Esophagus muscularis mucosa (tissue), 4 donors: ENCODE data around the gene BEST2. TPM values are rescaled to one million over a fixed set of nuclear protein-coding genes. Genes with fewer than 3 reads are reported as not detected.
A peak's percentile ranks its signal among the peaks of the same experiment; 100 is the strongest.

Experiments used
- DNase-seq: peaks from one replicate; pipeline ENCODE4 v3.0.0-alpha.2; 2017; ENCODE audit errors: extremely low spot score
- H3K27ac ChIP-seq, 4 donors: fragments of 200-600 bp; sonication (generic); replicated peaks in 1 of 4; 1 replicate in 3 of 4; 2 replicates in 1 of 4; pipeline ENCODE4 v1.5.1; 2016 to 2019; ENCODE audit warnings: mild to moderate bottlenecking in 1 of 4
- H3K27me3 ChIP-seq, 4 donors: fragments of 200-600 bp; sonication (generic); one replicate each; pipeline versions ENCODE4 v1.5.1 to v1.6.0; 2016 to 2019
- H3K36me3 ChIP-seq, 4 donors: fragments of 200-600 bp; sonication (generic); one replicate each; pipeline ENCODE4 v1.5.1; 2016 to 2019
- H3K4me1 ChIP-seq, 4 donors: fragments of 200-600 bp; sonication (generic); one replicate each; pipeline ENCODE4 v1.5.1; 2016 to 2019
- H3K4me3 ChIP-seq, 4 donors: fragments of 200-600 bp; sonication (generic); 1 replicate in 2 of 4; 2 replicates in 2 of 4; pipeline ENCODE4 v1.5.1; 2016 to 2019; ENCODE audit warnings: mild to moderate bottlenecking in 4 of 4, moderate library complexity in 1 of 4
- H3K9me3 ChIP-seq, 4 donors: fragments of 200-600 bp; sonication (generic); 1 replicate in 3 of 4; 2 replicates in 1 of 4; pipeline ENCODE4 v1.5.1; 2016 to 2019
- EP300 ChIP-seq: sonication (generic); formaldehyde crosslinking; IDR thresholded peaks from one replicate; pipeline ENCODE4 v1.6.1; 2017; ENCODE audit warnings: antibody characterized with exemption
- POLR2A ChIP-seq: fragments of 450-650 bp; IDR thresholded peaks from one replicate; pipeline ENCODE4 v1.6.1; 2017; ENCODE audit warnings: antibody characterized with exemption, moderate library complexity, mild to moderate bottlenecking, low read depth
- POLR2AphosphoS5 ChIP-seq, 2 donors: sonication (generic); formaldehyde crosslinking; IDR thresholded peaks; one replicate each; pipeline ENCODE4 v1.6.1; 2017; ENCODE audit warnings: antibody characterized with exemption in 2 of 2
- WGBS: methylation state at CpG from one replicate; pipeline ENCODE4 v1.1.5; 2018; 5-methylcytosine and 5-hydroxymethylcytosine counted together
- intact Hi-C: fragments of 100-400 bp; cut with DNase I; formaldehyde crosslinking; loops from one replicate; pipeline ENCODE4 v1.15.1; 2023
- total RNA-seq, 4 donors: library from RNA; depleted of rRNA; stranded (reverse); fragments of >200 nt; gene quantifications; one replicate each; pipeline versions ENCODE4 v1.1.0 to v1.2.1, GENCODE V29; 2016
- TF ChIP-seq, protein P1 (sequence below), 3 experiments: fragments of 200-600 bp in 2 of 3; fragments of 450-650 bp in 1 of 3; sonication (generic) in 2 of 3; IDR thresholded peaks; one replicate each; pipeline ENCODE4 v1.5.1; 2017 to 2019; ENCODE audit warnings: antibody characterized with exemption in 3 of 3, mild to moderate bottlenecking in 2 of 3, moderate library complexity in 1 of 3

The BEST2 gene
- total RNA-seq, 4 donors from 2014 or later: not detected

GRCh38 chr19:12789904-12790619 lies 38.5 kb downstream of the BEST2 start:
- intact Hi-C loops: no loop called here
- Histone ChIP-seq H3K9me3 (peaks cover 0 to 3% (median 0%) of the 10 kb centered on the region in 4 donors), H3K4me3 (peak overlapping the region; percentile 87 to 97 (median 90)), H3K4me1 (peaks cover 40 to 68% (median 66%) of the 10 kb centered on the region in 4 donors), H3K36me3 (peaks cover 0 to 10% (median 0%) of the 10 kb centered on the region in 4 donors), H3K27me3 (no peaks in the 10 kb centered on the region), H3K27ac (peak overlapping the region; percentile 97 to 99 (median 99))
- TF ChIP-seq POLR2AphosphoS5 (IDR thresholded peaks at IDR 0.05) (peak in 1 of 2 donors; percentile 97), POLR2A (peak; percentile 91), EP300 (no peak)
- TF ChIP-seq, protein P1, sequence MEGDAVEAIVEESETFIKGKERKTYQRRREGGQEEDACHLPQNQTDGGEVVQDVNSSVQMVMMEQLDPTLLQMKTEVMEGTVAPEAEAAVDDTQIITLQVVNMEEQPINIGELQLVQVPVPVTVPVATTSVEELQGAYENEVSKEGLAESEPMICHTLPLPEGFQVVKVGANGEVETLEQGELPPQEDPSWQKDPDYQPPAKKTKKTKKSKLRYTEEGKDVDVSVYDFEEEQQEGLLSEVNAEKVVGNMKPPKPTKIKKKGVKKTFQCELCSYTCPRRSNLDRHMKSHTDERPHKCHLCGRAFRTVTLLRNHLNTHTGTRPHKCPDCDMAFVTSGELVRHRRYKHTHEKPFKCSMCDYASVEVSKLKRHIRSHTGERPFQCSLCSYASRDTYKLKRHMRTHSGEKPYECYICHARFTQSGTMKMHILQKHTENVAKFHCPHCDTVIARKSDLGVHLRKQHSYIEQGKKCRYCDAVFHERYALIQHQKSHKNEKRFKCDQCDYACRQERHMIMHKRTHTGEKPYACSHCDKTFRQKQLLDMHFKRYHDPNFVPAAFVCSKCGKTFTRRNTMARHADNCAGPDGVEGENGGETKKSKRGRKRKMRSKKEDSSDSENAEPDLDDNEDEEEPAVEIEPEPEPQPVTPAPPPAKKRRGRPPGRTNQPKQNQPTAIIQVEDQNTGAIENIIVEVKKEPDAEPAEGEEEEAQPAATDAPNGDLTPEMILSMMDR (IDR thresholded peaks at IDR 0.05): no peak
- peak; percentile 99 for DNase-seq
- 2% methylated on average over 17 of the region's 56 CpGs for WGBS

DNA sequence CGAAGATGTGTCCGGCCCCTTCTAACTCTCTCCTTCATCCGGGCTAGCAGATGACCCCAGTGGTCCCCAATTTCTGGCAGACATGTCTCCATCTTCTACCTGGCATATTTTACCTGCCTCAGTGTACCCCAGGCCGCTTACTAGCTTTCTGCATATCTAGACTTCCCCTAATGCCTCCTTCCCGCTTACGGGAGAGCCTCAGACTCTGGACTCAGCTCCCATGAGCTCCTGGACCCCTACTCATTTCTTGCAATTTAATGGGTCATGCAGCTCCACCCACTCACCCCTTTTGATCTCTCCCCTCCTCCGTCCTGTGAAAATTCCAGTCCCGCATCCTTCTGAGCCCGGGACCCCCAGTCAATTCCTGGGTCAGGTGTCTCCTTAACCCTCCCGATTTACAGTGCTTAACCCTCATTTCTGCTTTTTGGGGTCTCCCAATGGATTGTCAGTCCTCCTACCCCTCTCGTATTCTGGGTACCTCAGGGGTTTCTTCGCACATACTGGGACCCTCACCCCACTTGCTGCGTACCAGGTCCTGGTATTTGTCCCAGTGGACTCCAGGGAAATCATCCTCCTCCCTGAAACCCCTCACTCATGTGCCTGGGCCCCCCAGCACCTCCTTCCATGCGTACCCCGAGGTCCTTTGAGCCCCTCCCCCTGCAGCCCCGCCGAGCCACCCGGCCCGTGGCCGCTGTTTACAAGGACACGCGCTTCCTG lies 39.2 kb downstream of the BEST2 start:
- H3K36me3 ChIP-seq: peaks cover 0 to 10% (median 0%) of the 10 kb centered on the region in 4 donors
- peak overlapping the region; percentile 97 to 99 (median 99) for H3K27ac ChIP-seq
- intact Hi-C loops: no loop called here
- DNase-seq: no peak
- WGBS: 1% methylated on average over 22 of the region's 22 CpGs
- H3K9me3 ChIP-seq: peaks cover 0 to 3% (median 0%) of the 10 kb centered on the region in 4 donors
- H3K27me3 ChIP-seq: no peaks in the 10 kb centered on the region
- peak overlapping the region; percentile 87 to 97 (median 90) for H3K4me3 ChIP-seq
- H3K4me1 ChIP-seq: peaks cover 42 to 64% (median 62%) of the 10 kb centered on the region in 4 donors
- TF ChIP-seq POLR2AphosphoS5 (IDR thresholded peaks at IDR 0.05) (no peak), EP300 (peak; percentile 98)

DNA sequence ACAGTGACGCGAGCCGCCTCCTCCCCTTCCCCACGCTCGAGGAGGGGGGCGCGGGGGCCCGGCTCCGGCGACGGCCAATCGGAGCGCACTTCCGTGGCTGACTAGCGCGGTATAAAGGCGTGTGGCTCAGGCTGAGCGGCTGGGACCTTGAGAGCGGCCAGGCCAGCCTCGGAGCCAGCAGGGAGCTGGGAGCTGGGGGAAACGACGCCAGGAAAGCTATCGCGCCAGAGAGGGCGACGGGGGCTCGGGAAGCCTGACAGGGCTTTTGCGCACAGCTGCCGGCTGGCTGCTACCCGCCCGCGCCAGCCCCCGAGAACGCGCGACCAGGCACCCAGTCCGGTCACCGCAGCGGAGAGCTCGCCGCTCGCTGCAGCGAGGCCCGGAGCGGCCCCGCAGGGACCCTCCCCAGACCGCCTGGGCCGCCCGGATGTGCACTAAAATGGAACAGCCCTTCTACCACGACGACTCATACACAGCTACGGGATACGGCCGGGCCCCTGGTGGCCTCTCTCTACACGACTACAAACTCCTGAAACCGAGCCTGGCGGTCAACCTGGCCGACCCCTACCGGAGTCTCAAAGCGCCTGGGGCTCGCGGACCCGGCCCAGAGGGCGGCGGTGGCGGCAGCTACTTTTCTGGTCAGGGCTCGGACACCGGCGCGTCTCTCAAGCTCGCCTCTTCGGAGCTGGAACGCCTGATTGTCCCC lies 39.9 kb downstream of the BEST2 start, which contains the start of gene JUNB:
JUNB (plus strand) TSS at position 142 of the 706 bp plus-strand sequence; CDS start at position 428, 286 bp downstream.
- Histone ChIP-seq H3K9me3 (peaks cover 0 to 3% (median 0%) of the 10 kb centered on the region in 4 donors), H3K4me1 (peaks cover 46 to 64% (median 62%) of the 10 kb centered on the region in 4 donors), H3K36me3 (peaks cover 0 to 10% (median 0%) of the 10 kb centered on the region in 4 donors), H3K27me3 (no peaks in the 10 kb centered on the region), H3K27ac (peak within 1 kb of the TSS; percentile 97 to 99 (median 99)), H3K4me3 (peak within 1 kb of the TSS; percentile 87 to 97 (median 90))
- DNase-seq: peak; percentile 99
- TF ChIP-seq, protein P1 (IDR thresholded peaks at IDR 0.05): no peak
- TF ChIP-seq POLR2AphosphoS5 (IDR thresholded peaks at IDR 0.05): peak in 1 of 2 donors; percentile 100
- TF ChIP-seq EP300: no peak
- TF ChIP-seq POLR2A: peak; percentile 100
- intact Hi-C loops: no loop called here
- 0% methylated on average over 4 of the region's 73 CpGs for WGBS

- no peak for DNase-seq
- no peaks in the 10 kb centered on the region for H3K27me3 ChIP-seq
- H3K4me1 ChIP-seq: peaks cover 38 to 60% (median 58%) of the 10 kb centered on the region in 4 donors
- TF ChIP-seq EP300 (no peak), POLR2A (no peak), POLR2AphosphoS5 (IDR thresholded peaks at IDR 0.05) (peak in 1 of 2 donors; percentile 80)
- H3K9me3 ChIP-seq: peaks cover 0 to 3% (median 0%) of the 10 kb centered on the region in 4 donors
- H3K4me3 ChIP-seq: peak overlapping the region; percentile 87 to 97 (median 90)
- H3K36me3 ChIP-seq: peaks cover 0 to 15% (median 3%) of the 10 kb centered on the region in 4 donors
- peak overlapping the region; percentile 97 to 99 (median 99) for H3K27ac ChIP-seq
- intact Hi-C loops: no loop called here
- under 1% methylated on average over 19 of the region's 84 CpGs for WGBS
Observed at GRCh38 chr19:12792051-12792852, 40.7 kb downstream of the BEST2 start.

GRCh38 chr19:12792853-12793289 lies 41.3 kb downstream of the BEST2 start:
- intact Hi-C loops: no loop called here
- TF ChIP-seq, protein P1 (IDR thresholded peaks at IDR 0.05): no peak
- TF ChIP-seq EP300: no peak
- no peak for TF ChIP-seq POLR2AphosphoS5 (IDR thresholded peaks at IDR 0.05)
- TF ChIP-seq POLR2A: no peak
- H3K4me3 ChIP-seq: peak overlapping the region; percentile 87 to 97 (median 90)
- peaks cover 34 to 54% (median 52%) of the 10 kb centered on the region in 4 donors for H3K4me1 ChIP-seq
- WGBS: under 1% methylated on average over 22 of the region's 22 CpGs
- H3K9me3 ChIP-seq: peaks cover 0 to 3% (median 0%) of the 10 kb centered on the region in 4 donors
- H3K36me3 ChIP-seq: peaks cover 0 to 17% (median 4%) of the 10 kb centered on the region in 4 donors
- peak overlapping the region; percentile 97 to 99 (median 99) for H3K27ac ChIP-seq
- no peak for DNase-seq
- no peaks in the 10 kb centered on the region for H3K27me3 ChIP-seq
